HL-60/S4 (cell line): Measurements from ENCODE around the gene PRKG1.
"Not testable (repeated sequence)": the region's sequence is repeated elsewhere in the genome, so short reads cannot be mapped to it uniquely, and the experiment has no call there.

ENCODE experiments used
- in situ Hi-C: fragments of 300-500 bp; cut with MboI; formaldehyde crosslinking; loops from 2 replicates; pipeline ENCODE4 v1.14.3; 2022; ENCODE audit warnings: low sequenced_read_pairs

Gene PRKG1

DNA sequence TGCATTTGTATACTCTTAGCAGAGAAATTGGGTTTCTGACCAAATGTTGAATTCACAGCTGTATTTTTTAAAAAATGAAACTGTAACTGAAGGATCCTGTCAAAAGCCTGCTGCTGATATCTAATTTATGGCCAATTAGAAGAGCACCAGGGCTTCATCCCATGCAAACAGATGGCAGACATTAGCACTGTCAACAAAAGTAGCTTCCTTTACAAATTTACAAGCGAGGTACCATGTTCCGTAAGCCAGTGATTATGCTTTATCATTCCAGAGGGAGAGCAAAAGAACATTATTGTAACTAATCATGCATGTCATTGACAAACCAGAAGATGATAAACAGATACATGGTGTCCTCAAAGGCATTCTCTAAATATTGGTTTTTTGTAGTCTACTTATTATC, 1062.6 kb downstream of the PRKG1 start:
- in situ Hi-C loops, result no loop called here

DNA sequence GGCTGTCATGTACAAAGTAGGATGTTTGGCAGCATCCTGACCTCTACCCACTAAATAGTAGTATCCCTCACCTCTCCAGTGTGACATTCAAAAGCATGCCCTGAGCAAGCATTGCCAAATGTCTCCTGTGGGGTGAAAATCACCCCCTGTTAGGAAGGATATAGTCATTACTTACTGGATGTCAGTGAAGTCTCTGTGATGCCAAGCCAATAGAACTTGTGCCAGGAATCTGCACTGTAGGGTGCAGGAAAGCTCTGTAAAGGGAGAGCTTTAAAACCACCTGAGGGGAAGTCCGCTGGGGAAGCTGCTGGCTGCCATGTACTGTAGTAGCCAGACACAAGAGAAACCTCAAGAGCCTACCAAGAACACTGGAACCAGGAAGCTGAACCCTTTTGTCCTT, 1069.1 kb downstream of the PRKG1 start:
- in situ Hi-C loops, result no loop called here

DNA sequence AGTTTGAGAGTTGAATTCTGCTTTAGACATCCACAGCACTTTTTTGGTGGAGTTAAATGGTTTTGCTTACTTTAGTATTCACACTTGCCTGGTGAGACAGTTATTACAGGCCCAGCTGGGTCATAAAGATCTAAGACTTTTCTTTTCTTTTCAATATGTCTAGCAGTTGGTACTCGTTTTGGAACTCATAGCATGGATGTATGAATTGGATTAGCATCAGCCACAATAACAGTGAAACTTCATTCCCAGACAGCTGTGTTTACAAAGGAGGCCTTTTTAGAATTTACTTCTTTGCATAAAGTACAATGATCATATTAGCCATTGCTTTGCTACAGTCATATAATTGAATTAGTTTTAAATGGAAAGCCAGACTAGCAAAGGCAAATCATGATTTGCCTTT, 1071.3 kb downstream of the PRKG1 start:
- in situ Hi-C loops, result no loop called here

DNA sequence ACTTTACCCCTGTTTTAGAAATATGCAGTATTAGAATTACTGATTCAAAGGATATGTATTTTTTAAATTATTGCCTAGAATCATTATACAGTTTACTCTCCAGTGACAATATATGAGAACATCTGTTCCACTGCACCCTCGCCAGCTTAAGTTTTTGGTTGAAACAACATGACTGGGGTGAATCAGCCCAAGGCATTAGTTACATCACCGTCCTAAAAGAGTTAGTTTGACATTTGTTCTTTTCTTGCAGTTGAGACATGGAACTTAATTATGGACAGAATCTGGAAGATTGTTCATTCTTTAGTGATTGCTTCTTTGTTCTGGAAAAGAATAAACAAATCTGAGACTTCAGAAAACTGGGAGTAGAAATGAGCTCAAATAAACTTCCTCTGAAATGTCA, 1072.5 kb downstream of the PRKG1 start:
- in situ Hi-C loops, result no loop called here

DNA sequence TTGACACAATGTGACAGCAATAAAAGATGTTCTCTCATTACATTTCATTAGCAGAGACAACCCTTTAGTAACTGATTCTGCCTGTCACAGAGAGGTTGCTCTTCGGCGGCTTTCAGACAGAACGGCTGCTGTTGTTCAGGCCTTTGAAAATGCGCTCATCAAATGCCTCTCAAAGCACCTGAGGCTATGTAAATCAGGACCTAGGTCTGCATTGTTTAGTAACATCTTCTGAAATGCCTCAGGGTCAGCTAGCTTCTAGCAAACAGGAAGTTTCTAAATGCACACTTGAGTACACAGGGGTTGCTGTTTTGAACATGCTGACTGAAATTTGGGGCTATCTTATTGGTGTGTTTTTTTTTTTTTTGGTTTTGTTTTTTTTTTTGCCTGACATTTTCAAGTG, 1096.5 kb downstream of the PRKG1 start:
- in situ Hi-C loops, result no loop called here

DNA sequence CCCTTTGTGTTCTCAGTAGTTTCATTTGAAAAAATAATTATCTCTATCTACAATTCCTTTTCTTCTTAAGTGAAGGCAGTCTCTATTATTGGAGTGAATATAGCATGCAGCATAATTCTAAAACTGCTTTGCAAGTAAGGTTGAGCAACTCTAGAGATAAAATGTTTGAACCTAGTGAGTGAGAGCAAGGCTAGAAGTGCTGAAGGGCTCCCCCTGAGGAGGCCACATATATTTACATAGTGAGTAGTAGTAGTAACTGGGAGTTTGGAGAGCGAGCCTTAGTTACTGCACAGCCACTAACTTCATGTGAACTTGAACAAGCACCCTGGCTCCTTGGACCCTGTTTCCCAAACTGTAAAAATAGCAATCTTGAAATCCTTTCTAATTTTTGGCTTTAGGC, 1098.3 kb downstream of the PRKG1 start:
- in situ Hi-C loops, result no loop called here

DNA sequence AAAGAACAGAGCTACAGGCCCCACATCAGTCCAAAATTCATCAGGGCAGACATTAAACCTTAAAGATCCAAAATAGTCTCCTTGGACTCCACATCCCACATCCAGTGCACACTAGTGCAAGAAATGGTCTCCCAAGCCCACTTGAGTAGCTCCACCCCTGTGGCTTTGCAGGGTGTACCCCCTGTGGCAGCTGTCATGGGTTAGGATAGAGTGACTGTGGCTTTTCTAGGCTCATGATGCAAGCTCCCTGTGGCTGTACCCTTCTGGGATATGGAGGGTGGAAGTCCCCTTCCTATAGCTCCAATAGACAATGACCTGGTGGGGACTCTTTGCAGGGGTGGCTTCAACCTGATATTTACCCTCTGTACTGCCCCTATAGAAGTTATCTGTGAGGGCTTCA, 1111.0 kb downstream of the PRKG1 start:
- in situ Hi-C loops, result no loop called here

DNA sequence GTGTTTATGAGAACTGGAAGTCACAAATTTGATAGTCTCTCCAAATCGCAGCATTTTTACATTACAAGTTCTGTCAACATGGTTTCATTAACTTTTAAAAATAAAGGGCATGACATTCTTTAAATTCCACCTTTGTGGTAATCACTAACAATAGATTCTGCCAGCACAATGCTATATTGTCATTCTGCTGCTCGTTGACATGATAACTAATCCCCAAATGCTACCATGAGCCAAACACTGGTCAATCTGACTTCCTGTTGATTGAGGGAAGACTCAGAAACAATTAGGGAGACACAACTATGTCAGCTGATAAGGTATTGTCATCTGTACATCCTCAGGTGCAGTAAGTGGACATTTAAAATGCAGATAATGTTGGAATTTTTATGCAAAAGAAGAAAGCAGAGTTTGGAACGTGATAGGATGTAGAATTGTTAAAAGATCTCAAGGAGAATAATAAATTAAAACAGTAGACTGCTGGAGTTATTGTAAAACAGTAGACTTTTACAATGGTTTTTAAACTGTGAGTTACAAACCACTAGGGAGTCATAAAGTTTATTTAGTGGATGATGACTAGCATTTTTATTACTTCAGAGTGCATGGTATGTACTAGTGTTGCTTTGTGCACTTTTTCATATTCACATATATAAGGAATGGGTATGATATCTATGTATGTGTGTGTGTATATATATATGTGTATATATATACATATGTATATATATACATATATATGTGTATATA, 1113.4 kb downstream of the PRKG1 start:
- in situ Hi-C loops, result no loop called here

DNA sequence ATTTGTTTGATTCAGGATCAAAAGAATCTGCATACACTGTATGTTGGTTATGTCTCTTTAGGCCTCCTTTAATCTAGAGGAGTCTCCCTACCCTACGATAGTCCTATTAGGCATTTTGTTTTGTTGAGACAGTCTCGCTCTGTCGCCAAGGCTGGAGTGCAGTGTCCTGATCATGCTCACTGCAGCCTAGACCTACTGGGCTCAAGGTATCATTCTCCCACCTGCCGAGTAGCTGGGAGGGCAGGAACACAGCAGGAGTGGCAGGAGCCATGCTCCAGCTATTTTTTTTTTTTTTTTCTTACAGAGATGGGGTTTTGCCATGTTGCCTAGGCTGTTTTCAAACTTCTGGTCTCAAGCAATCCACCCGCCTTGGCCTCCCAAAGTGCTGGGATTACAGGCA, 1116.8 kb downstream of the PRKG1 start:
- in situ Hi-C loops, result no loop called here

DNA sequence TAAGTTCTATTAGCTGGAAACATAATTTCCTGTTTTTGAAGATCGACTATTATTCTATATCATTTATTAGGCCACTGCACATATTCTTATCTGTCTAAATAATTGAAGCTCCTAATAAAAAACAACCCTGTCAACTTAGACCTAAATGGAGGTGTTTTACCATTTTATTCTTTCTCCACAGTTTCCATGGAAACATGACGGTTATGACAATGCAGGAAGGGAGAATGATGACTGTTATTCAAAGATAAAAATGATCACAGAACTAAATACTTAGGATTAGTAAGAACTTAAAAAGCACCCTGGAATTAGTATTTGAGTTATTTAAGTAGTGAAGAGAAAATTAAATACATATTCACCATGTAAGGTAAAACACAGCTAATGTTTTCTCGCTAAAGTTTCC, 1119.9 kb downstream of the PRKG1 start:
- in situ Hi-C loops, result no loop called here

DNA sequence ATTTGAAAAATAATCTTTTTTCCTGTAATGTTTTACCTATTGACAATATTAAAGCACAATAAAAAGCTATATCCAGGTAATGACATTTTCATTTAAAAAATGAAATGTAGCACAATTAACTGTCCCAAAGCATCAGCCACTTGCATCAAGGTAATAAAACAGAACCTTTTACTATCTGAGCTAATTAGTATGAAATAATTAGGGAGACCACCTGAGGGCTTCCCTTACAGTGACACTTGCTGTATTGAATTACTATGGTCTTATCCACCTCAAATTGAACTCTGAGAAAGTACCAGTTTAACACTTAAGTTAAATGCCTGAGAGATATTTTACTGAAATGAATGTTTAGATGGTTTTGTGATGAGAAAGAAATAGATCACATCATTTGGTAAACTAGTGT, 1120.4 kb downstream of the PRKG1 start:
- in situ Hi-C loops, result no loop called here

DNA sequence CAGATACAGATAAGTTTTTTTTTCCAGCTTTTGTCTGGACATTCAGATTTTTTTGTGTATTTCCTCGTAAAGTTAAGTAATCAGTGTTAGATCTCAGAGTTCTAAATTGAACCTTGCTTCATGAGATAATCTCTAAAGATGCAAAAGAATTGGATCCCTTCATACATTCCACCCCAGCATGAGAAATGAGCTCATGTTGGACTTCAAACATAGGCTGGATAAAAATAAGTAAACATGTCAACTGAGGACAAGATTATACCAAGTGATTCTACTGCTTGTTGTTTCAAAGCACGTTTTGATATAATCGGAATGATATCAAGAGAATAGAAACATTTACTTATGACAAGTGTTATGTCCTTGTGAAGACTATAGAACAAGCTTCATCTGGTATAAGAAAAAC, 1122.8 kb downstream of the PRKG1 start:
- in situ Hi-C loops, result no loop called here

DNA sequence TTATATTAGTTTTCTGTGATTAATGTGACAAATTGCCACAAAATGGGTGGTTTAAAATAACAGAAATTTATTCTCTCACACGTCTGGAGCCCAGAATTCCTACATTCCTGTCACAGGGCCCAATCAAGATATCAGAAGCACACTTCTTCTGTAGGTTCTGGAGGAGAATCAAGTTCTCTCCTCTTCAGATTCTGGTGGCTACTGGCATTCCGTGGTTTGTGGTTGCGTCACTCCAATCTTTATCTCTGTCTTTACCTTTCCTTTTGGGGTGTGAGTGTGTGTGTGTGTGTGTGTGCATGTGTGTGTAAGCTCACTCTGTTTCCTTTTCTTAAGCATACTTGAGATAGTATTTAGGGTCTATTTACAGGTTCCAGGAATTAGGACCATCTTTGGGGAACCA, 1124.3 kb downstream of the PRKG1 start:
- in situ Hi-C loops, result no loop called here

DNA sequence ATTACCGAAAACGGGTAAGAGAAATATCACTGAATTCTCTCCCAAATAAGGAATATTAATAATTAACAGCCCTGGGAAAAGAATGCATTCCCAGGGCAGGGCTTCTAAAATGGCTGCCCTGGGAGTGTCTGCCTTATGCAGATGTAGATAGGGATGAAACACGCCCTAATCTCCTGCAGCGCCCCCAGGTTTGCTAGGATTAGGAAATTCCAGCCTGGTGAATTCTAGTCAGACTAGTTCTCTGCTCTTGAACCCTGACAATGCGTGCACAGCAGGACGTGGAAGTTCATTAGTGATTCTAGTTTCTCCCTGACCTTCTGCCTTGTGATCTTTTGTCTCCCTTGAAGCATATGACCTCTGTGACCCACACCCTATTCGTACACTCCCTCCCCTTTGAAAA, 1130.6 kb downstream of the PRKG1 start:
- in situ Hi-C loops, result not testable (repeated sequence)

DNA sequence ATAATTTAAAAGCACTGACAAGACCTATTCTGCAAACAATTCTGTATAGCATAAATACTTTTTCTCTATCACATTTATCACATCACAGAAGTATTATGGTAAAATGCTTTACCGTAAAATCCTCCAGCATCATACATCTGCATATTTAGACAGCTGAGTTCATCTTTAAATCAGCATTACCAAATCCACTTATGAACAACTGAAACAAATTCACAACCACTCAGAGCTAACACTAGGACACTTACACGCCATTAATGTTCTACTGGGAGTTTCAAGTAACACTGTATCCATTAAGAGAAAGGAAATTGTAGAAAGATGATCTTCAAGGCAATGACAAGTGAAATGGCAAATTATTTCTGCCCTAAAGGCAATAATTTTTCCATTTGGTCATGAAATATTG, 1134.1 kb downstream of the PRKG1 start:
- in situ Hi-C loops, result no loop called here

DNA sequence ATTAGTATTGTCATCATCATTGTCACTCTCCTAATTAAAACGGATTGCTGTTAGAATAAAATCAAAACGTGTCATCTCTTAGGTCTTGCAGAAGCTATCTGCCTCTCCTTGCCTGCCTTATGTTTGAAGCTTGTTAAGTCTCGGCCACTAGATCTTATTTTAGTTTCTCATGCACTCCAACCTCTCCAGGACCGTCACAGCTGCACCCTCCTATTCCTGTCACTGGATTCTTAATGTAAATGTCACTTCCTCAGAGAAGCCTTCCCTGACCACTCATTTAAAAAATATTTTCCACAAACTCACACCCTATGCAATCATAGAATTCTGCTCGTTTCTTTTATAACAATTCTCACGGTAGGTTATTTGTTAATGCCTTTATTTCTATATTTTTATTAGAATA, 1135.9 kb downstream of the PRKG1 start:
- in situ Hi-C loops, result no loop called here

DNA sequence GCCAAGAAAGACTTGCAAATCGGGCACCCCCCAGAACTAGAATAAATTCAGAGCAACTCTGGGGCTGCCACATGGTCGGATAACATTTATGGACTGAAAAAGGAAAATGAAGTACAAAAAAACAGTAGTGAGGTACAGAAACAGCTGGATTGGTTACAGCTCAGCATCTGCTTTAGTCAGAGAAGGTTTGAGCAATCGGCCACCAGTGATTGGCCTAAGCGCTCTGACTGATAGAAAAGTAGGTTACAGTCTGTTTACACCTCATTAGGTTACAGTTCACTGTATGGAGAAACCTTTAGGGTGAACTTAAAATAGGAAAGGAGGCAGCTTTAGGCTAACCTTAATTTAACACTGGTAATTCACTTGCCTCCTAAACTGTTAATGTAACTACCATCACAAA, 1137.8 kb downstream of the PRKG1 start:
- in situ Hi-C loops, result no loop called here

DNA sequence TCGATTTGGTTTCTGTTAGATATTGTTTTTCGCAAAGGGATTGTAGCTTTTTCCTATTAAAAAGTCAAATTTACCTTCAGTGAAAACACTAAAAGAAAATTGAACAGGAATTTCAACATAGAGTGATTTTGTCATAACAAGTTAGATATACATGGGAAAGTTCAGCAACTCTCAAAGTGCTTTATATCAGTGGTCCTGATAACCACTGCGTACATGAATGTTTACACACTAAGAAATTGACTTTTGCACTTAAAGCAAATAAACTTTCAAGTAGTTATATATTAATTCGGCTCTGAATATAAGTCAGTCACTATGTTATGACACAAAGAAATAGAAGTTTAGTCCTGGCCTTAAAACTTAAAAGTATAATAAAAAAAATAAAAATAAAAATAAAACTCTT, 1138.5 kb downstream of the PRKG1 start:
- in situ Hi-C loops, result no loop called here

DNA sequence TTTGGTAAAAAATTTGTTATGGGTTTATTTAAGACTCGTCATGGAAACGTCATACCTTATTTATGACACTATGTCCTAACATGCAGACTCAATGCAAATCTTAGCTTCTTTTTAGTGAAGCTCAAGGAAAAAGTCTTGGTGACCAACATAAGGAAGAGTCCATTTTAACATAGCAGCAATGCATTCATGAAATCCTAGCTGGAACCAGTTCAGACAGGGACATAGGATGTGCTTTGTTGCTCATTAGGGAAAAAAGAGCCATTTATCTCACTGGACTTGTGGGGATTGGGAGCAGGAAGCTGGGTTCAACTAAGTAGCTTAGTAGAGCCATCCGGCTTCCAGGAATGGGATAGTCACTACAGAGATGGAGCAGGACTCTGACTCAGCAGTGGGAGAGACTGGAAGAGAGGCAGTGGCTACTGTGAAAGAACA, 1139.0 kb downstream of the PRKG1 start:
- in situ Hi-C loops, result no loop called here

DNA sequence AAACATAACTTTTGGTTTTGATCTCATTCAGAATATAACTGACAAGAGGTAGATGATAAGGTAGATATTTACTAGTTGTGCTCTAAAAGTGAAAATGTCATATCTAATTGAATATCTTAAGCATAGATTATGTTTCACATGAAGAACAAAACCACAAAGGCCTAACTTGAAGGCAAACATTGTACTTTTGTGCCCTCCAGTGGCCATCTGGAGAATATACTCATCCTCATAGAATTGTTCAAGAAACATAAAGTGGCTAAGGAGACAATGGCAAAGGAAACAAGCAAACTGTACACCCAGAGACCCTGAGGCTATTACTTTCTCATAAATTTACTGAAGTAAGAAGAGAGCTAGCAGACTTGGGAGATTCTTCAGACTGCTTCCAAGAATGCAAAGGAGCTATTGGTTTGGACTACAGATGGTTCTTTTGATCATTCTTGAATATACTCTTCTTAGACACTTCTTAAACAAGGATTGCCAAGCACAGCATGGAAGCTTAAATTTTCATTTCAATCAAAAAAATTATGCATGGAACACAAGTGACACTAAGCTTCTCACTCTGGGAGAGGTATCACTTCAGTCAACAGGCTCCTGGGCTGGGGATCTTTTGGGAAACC, 1141.6 kb downstream of the PRKG1 start:
- in situ Hi-C loops, result no loop called here

DNA sequence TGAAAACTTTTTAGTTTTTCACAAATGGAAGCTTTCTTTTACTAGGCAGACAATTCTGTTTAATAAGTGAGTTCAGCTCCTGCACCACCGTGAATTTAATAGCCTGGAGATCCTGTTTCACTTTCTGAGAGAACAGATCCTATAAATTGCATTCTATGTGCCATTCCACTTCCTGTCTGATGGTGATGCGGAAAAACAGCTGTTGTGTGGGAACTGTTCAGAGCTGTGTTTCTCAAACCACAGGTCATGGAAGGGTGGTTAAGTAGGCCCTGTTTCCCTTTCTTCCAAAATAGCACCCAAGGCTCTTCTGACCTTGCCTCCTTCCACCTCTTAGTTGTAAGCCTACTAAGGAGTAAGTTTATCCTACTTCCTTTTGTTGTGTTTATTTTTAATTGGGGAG, 1142.6 kb downstream of the PRKG1 start:
- in situ Hi-C loops, result no loop called here

DNA sequence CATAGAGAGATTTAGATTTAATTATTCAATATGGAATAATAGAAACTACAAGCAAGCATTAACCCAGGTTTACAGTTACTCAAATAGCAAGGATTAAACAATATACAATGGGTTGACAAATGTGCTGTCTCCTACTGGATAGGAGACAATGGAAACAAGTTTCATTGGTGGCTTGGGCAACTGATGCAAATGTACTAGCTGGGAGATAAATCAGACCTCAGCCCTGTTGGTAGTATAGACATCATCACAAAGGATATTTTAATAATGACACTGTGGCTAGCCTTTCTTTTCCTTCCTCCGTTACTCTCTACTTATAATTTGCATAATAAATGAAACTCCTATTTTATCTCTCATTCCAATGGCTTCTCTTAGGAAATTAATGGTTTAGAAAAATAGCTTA, 1143.2 kb downstream of the PRKG1 start:
- in situ Hi-C loops, result no loop called here

DNA sequence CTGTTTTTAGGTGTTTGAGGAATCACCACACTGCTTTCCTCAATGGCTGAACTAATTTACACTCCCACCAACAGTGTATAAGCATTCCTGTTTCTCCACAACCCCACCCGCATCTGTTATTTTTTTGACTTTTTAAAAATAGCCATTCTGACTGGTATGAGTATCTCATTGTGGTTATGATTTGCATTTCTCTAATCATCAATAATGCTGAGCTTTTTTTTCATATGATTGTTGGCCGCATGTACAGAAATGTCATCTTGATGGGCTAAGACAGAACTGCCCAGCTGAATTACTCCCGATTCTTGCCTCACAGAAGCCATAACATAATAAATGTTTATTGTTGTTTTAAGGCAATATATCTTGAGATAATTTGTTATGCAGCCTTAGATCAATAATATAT, 1146.7 kb downstream of the PRKG1 start:
- in situ Hi-C loops, result no loop called here
